Subcutaneous abdominal adipose tissue (tissue), 5 donors: ENCODE data around the gene EIF4G1.
A peak's percentile ranks its signal among the peaks of the same experiment; 100 is the strongest.

Experiments used
- H3K27ac ChIP-seq: one replicate; pipeline ENCODE4 v1.7.0; 2013; ENCODE audit warnings: low read depth, mild to moderate bottlenecking, inconsistent platforms, low read length, moderate library complexity
- H3K27me3 ChIP-seq, 5 donors: one replicate each; pipeline ENCODE4 v1.7.0; 2013; ENCODE audit warnings: low read length in 5 of 5, inconsistent platforms in 1 of 5; ENCODE audit not compliant: control insufficient read depth in 5 of 5, insufficient read depth in 4 of 5
- H3K36me3 ChIP-seq, 5 donors: one replicate each; pipeline ENCODE4 v1.7.0; 2013; ENCODE audit warnings: low read length in 5 of 5; ENCODE audit not compliant: control insufficient read depth in 5 of 5, insufficient read depth in 5 of 5
- H3K4me1 ChIP-seq, 5 donors: one replicate each; pipeline ENCODE4 v1.7.0; 2013; ENCODE audit warnings: low read length in 5 of 5, mild to moderate bottlenecking in 3 of 5, moderate library complexity in 1 of 5; ENCODE audit not compliant: control insufficient read depth in 5 of 5, insufficient read depth in 5 of 5
- H3K4me3 ChIP-seq, 5 donors: one replicate each; pipeline ENCODE4 v1.7.0; 2013; ENCODE audit warnings: low read length in 5 of 5, low read depth in 1 of 5
- H3K9ac ChIP-seq, 5 donors: one replicate each; pipeline ENCODE4 v1.7.0; 2013; ENCODE audit warnings: low read length in 5 of 5, mild to moderate bottlenecking in 4 of 5, moderate library complexity in 3 of 5
- H3K9me3 ChIP-seq, 5 donors: one replicate each; pipeline ENCODE4 v1.7.0; 2013; ENCODE audit warnings: low read length in 5 of 5; ENCODE audit not compliant: control insufficient read depth in 5 of 5
- donor health status: healthy.
- donor health status: healthy.
- donor health status: healthy.
- donor health status: healthy.
- donor health status: healthy.

Gene EIF4G1

DNA sequence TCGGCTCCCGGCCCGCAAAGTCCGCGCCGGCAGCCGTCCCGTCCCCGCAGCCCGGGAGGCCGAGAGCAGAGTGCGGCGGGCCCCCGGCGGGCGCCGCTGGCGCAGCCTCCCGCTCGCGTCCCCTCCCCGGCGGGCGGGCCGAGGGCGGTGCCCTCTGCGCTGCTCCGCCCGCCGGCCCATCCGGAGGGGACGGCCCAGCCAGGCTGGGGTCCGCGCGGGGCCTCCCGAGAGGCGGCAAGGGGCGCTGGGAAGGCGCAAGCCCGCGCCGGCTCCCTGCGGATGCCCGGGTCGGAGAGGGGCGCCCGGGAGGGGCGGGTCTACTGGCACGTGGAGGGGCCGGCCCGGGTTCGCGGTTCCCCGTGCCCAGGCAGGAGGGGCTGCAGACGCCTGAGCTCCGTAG lies 47.1 kb downstream of the EIF4G1 start, which contains the start of the genes CLCN2 and POLR2H:
TSS of gene CLCN2 (minus strand) at position 74 of the 400 bp plus-strand sequence. CDS start 126 bp downstream, outside the sequence.
TSS of gene POLR2H (plus strand) at position 179 of the 400 bp plus-strand sequence. CDS start 1,783 bp downstream, outside the sequence.
- peaks cover 4 to 21% (median 14%) of the 10 kb centered on the region in 5 donors for H3K36me3 ChIP-seq
- peak within 1 kb of the TSS; percentile 71 to 89 (median 83) for H3K4me3 ChIP-seq
- no peaks in the 10 kb centered on the region for H3K27me3 ChIP-seq
- H3K27ac ChIP-seq = peak within 1 kb of the TSS; percentile 99
- no peaks in the 10 kb centered on the region for H3K9me3 ChIP-seq
- H3K4me1 ChIP-seq = peaks cover 4 to 41% (median 33%) of the 10 kb centered on the region in 5 donors
- peak within 1 kb of the TSS; percentile 68 to 97 (median 94) for H3K9ac ChIP-seq

DNA sequence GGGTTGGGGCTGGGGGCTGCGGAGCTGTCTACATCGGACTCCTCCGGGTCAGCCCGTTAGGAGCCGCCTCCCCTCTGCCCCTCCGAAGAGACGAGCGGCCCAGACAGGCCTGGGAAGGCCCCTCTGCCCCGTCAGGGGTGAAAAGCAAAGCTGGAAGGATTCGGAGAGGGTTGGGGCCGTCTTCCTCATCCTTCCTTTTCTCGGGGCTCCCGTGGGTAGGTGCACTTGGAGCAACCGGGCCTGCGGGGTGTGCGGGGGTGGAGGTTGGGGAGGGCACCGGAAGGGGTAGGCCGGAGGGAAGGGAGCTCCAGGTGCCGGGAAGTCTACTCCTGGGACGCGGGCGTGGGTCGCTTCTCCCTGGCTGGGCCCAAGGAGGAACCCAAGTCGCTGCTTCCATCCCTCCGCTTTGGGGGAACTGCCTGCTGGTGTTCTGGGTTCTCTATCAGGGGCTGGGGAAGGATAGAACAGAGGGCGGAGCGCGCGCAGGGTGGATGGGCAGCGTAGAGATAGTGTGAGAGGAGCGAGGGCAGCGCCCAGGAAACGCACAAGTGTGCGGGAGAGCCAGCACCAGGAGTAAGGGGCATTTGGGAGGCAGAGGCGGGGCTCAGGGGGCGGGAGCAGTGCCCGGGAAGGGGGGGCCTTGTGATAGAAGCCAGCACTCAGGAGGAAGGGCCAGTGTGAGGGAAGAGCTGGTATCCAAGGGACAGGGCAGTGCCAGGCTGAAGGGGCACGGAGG lies 47.7 kb downstream of the EIF4G1 start:
- no peaks in the 10 kb centered on the region for H3K27me3 ChIP-seq
- peaks cover 4 to 41% (median 33%) of the 10 kb centered on the region in 5 donors for H3K4me1 ChIP-seq
- peaks cover 7 to 23% (median 19%) of the 10 kb centered on the region in 5 donors for H3K36me3 ChIP-seq
- H3K4me3 ChIP-seq = peak overlapping the region; percentile 71 to 89 (median 83)
- peak overlapping the region; percentile 68 to 97 (median 94) for H3K9ac ChIP-seq
- no peaks in the 10 kb centered on the region for H3K9me3 ChIP-seq
- peak overlapping the region; percentile 99 for H3K27ac ChIP-seq

GRCh38 chr3:184362668-184363546 lies 48.5 kb downstream of the EIF4G1 start:
- Histone ChIP-seq H3K4me1 (peaks cover 4 to 41% (median 33%) of the 10 kb centered on the region in 5 donors), H3K9me3 (no peaks in the 10 kb centered on the region), H3K36me3 (peaks cover 7 to 23% (median 17%) of the 10 kb centered on the region in 5 donors), H3K9ac (peak overlapping the region; percentile 68 to 97 (median 94)), H3K27ac (peak overlapping the region; percentile 99), H3K4me3 (peak overlapping the region; percentile 71 to 89 (median 83)), H3K27me3 (no peaks in the 10 kb centered on the region)

DNA sequence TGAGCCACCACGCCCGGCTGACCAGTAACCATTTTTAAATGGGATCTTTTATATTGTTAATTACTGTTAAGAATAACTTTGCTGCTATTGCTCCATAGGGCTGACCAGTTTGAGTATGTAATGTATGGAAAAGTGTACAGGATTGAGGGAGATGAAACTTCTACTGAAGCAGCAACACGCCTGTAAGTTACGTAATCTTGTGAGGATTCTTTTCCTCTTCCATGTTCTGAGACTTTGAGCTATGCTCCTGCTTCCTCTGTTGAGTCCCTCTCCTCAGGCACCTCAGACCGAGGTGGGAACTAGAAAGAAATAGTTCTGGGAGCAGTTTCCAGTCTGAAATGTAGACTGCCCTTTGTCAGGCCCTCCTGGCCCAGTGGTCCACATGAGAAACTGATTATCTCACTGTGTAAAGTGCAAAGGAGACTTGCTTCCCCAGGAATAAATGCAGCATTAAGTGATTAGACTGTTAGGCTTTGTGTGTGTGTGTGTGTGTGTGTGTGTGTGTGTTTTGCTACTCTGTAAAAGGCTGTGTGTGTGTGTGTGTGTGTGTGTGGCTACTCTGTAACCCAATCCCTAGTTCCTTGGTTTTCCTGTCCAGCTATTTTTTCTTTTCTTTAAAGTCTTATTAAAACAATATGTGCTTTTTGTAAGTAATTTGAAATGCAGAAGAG lies 52.3 kb downstream of the EIF4G1 start:
- Histone ChIP-seq H3K4me1 (peaks cover 0 to 39% (median 33%) of the 10 kb centered on the region in 5 donors), H3K4me3 (no peak overlapping the region), H3K9ac (no peak overlapping the region), H3K27ac (no peak overlapping the region), H3K27me3 (no peaks in the 10 kb centered on the region), H3K36me3 (peaks cover 7 to 30% (median 26%) of the 10 kb centered on the region in 5 donors), H3K9me3 (no peaks in the 10 kb centered on the region)

GRCh38 chr3:184368116-184368515 lies 53.7 kb downstream of the EIF4G1 start:
- Histone ChIP-seq H3K36me3 (peaks cover 7 to 30% (median 26%) of the 10 kb centered on the region in 5 donors), H3K9me3 (no peaks in the 10 kb centered on the region), H3K27me3 (no peaks in the 10 kb centered on the region), H3K4me3 (no peak overlapping the region), H3K9ac (no peak overlapping the region), H3K4me1 (peaks cover 0 to 34% (median 25%) of the 10 kb centered on the region in 5 donors), H3K27ac (peak overlapping the region; percentile 74)

DNA sequence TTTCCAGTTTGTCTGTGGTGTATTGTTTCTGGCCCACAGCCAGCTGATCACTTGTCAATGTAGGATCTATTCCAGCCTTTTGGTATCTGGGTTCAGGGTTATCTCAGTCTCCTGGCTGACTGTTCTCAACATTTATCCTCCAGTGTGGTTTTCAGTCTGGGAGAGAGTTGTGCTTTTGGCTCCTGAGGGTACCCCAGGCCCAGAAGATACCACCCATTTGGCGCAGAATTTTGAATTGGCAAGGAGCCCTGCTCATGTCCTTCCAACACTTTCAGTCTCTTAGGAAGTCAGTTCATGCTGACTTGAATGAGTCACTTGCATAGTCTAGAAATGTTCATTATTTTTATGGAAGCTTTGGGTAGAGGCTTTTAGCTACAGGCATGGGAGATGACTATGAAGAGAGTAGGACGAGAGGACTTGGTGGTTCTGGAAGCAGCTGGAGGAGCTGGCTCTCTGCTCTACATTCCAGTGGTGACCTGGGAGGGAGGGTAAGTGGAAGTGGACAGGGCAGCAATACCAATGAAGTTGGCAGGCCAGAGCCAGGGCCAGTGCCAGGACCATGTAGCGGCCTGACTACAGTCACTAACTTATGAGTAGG lies 54.3 kb downstream of the EIF4G1 start:
- no peaks in the 10 kb centered on the region for H3K9me3 ChIP-seq
- H3K27ac ChIP-seq = peak overlapping the region; percentile 74
- H3K36me3 ChIP-seq = peaks cover 7 to 30% (median 26%) of the 10 kb centered on the region in 5 donors
- no peaks in the 10 kb centered on the region for H3K27me3 ChIP-seq
- peaks cover 3 to 30% (median 23%) of the 10 kb centered on the region in 5 donors for H3K4me1 ChIP-seq
- no peak overlapping the region for H3K4me3 ChIP-seq
- peak overlapping the region in 2 of 5 donors; percentile 30 to 31 for H3K9ac ChIP-seq

- no peak overlapping the region for H3K9ac ChIP-seq
- H3K4me3 ChIP-seq = no peak overlapping the region
- H3K4me1 ChIP-seq = peaks cover 3 to 21% (median 16%) of the 10 kb centered on the region in 5 donors
- H3K9me3 ChIP-seq = no peaks in the 10 kb centered on the region
- H3K36me3 ChIP-seq = peaks cover 2 to 19% (median 15%) of the 10 kb centered on the region in 5 donors
- no peak overlapping the region for H3K27ac ChIP-seq
- no peaks in the 10 kb centered on the region for H3K27me3 ChIP-seq
Measured at GRCh38 chr3:184371570-184372018, 57.2 kb downstream of the EIF4G1 start.

DNA sequence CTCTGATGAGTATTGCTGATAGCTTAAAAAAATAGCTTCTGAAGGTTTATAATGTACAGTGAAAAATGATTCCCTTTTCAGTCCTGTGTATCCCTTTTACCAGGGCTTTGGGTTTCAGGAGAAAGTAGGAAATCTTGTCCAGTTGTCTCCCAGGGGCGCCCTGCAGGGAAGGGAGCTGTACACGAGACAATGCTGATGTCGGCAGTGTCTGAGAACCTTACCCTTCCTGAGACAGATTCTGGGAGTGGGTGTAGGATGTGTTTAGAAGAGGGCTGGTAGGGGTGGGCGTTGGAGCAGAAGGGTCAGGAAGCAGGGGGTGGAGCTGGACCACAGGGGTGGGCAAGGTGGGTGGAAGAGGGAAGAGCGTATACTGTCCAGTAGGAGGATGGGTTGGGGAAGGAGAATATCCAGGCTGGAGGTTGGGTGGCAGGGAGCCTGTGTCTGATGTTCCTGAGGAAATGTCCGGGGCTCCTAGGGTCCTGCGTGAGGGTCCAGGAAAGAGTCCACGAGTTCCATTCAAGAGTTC lies 58.0 kb downstream of the EIF4G1 start:
- Histone ChIP-seq H3K27me3 (peaks cover 0 to under 1% (median 0%) of the 10 kb centered on the region in 5 donors), H3K27ac (no peak overlapping the region), H3K4me1 (peaks cover 3 to 23% (median 18%) of the 10 kb centered on the region in 5 donors), H3K9me3 (no peaks in the 10 kb centered on the region), H3K4me3 (no peak overlapping the region), H3K36me3 (peaks cover 0 to 15% (median 11%) of the 10 kb centered on the region in 5 donors), H3K9ac (no peak overlapping the region)

GRCh38 chr3:184372911-184373310 lies 58.5 kb downstream of the EIF4G1 start:
- H3K9ac ChIP-seq = no peak overlapping the region

More at GRCh38 chr3:184372911-184373310, 58.5 kb downstream of the EIF4G1 start:
- Histone ChIP-seq H3K27me3 (peaks cover 0 to 2% (median 0%) of the 10 kb centered on the region in 5 donors), H3K4me3 (no peak overlapping the region), H3K27ac (no peak overlapping the region), H3K36me3 (peaks cover 0 to 11% (median 8%) of the 10 kb centered on the region in 5 donors), H3K9me3 (no peaks in the 10 kb centered on the region), H3K4me1 (peaks cover 3 to 28% (median 24%) of the 10 kb centered on the region in 5 donors)
